Subcutaneous abdominal adipose tissue (tissue), 5 donors: Measurements from ENCODE around the gene CARF.
"Not testable (repeated sequence)": the region's sequence is repeated elsewhere in the genome, so short reads cannot be mapped to it uniquely, and the experiment has no call there.

Experiments used
- H3K27ac ChIP-seq: one replicate; pipeline ENCODE4 v1.7.0; 2013; ENCODE audit warnings: low read depth, mild to moderate bottlenecking, inconsistent platforms, low read length, moderate library complexity
- H3K27me3 ChIP-seq, 5 donors: one replicate each; pipeline ENCODE4 v1.7.0; 2013; ENCODE audit warnings: low read length in 5 of 5, inconsistent platforms in 1 of 5; ENCODE audit not compliant: control insufficient read depth in 5 of 5, insufficient read depth in 4 of 5
- H3K36me3 ChIP-seq, 5 donors: one replicate each; pipeline ENCODE4 v1.7.0; 2013; ENCODE audit warnings: low read length in 5 of 5; ENCODE audit not compliant: control insufficient read depth in 5 of 5, insufficient read depth in 5 of 5
- H3K4me1 ChIP-seq, 5 donors: one replicate each; pipeline ENCODE4 v1.7.0; 2013; ENCODE audit warnings: low read length in 5 of 5, mild to moderate bottlenecking in 3 of 5, moderate library complexity in 1 of 5; ENCODE audit not compliant: control insufficient read depth in 5 of 5, insufficient read depth in 5 of 5
- H3K4me3 ChIP-seq, 5 donors: one replicate each; pipeline ENCODE4 v1.7.0; 2013; ENCODE audit warnings: low read length in 5 of 5, low read depth in 1 of 5
- H3K9ac ChIP-seq, 5 donors: one replicate each; pipeline ENCODE4 v1.7.0; 2013; ENCODE audit warnings: low read length in 5 of 5, mild to moderate bottlenecking in 4 of 5, moderate library complexity in 3 of 5
- H3K9me3 ChIP-seq, 5 donors: one replicate each; pipeline ENCODE4 v1.7.0; 2013; ENCODE audit warnings: low read length in 5 of 5; ENCODE audit not compliant: control insufficient read depth in 5 of 5
- donor health status: healthy.
- donor health status: healthy.
- donor health status: healthy.
- donor health status: healthy.
- donor health status: healthy.

The CARF gene

GRCh38 chr2:202909394-202910192 lies 2.5 kb upstream of the CARF start:
- H3K9me3 ChIP-seq: peaks cover 0 to 3% (median 0%) of the 10 kb centered on the region in 5 donors
- no peak overlapping the region for H3K4me3 ChIP-seq
- peaks cover 0 to 18% (median 15%) of the 10 kb centered on the region in 5 donors for H3K4me1 ChIP-seq
- H3K36me3 ChIP-seq: peaks cover 0 to 13% (median 3%) of the 10 kb centered on the region in 5 donors
- no peak overlapping the region for H3K9ac ChIP-seq
- no peak overlapping the region for H3K27ac ChIP-seq
- no peaks in the 10 kb centered on the region for H3K27me3 ChIP-seq

GRCh38 chr2:202910250-202910649 lies 1.8 kb upstream of the CARF start:
- Histone ChIP-seq H3K9ac (peak overlapping the region in 1 of 5 donors; percentile 86), H3K36me3 (peaks cover 0 to 13% (median 3%) of the 10 kb centered on the region in 5 donors), H3K4me3 (peak overlapping the region in 1 of 5 donors; percentile 96), H3K4me1 (peaks cover 0 to 18% (median 15%) of the 10 kb centered on the region in 5 donors)
- H3K9me3 ChIP-seq, H3K27me3 ChIP-seq, H3K27ac ChIP-seq: not testable (repeated sequence)

GRCh38 chr2:202910698-202911097 lies 1.4 kb upstream of the CARF start:
- H3K4me3 ChIP-seq: peak overlapping the region; percentile 77 to 100 (median 95)
- no peaks in the 10 kb centered on the region for H3K27me3 ChIP-seq
- peaks cover 0 to 18% (median 15%) of the 10 kb centered on the region in 5 donors for H3K4me1 ChIP-seq
- H3K9ac ChIP-seq: peak overlapping the region in 4 of 5 donors; percentile 68 to 92 (median 88)
- H3K36me3 ChIP-seq: peaks cover 0 to 9% (median 0%) of the 10 kb centered on the region in 5 donors
- peaks cover 0 to under 1% (median 0%) of the 10 kb centered on the region in 5 donors for H3K9me3 ChIP-seq
- no peak overlapping the region for H3K27ac ChIP-seq

- Histone ChIP-seq H3K27ac (peak overlapping the region; percentile 90), H3K27me3 (no peaks in the 10 kb centered on the region), H3K4me3 (peak overlapping the region; percentile 77 to 100 (median 95)), H3K36me3 (peaks cover 0 to 4% (median 0%) of the 10 kb centered on the region in 5 donors), H3K9me3 (no peaks in the 10 kb centered on the region), H3K9ac (peak overlapping the region; percentile 68 to 93 (median 90)), H3K4me1 (peaks cover 0 to 18% (median 15%) of the 10 kb centered on the region in 5 donors)
Observed at GRCh38 chr2:202911203-202911511, 918 bp upstream of the CARF start.

- Histone ChIP-seq H3K4me1 (peaks cover 0 to 18% (median 15%) of the 10 kb centered on the region in 5 donors), H3K27ac (peak overlapping the region; percentile 90), H3K9ac (peak overlapping the region; percentile 68 to 93 (median 90)), H3K4me3 (peak overlapping the region; percentile 77 to 100 (median 95))
- H3K27me3 ChIP-seq, H3K9me3 ChIP-seq, H3K36me3 ChIP-seq: not testable (repeated sequence)
Observed at GRCh38 chr2:202912342-202913201, 497 bp downstream of the CARF start.

- H3K4me3 ChIP-seq: no peak overlapping the region
- no peaks in the 10 kb centered on the region for H3K4me1 ChIP-seq
- H3K27ac ChIP-seq: no peak overlapping the region
- no peak overlapping the region for H3K9ac ChIP-seq
- H3K9me3 ChIP-seq: no peaks in the 10 kb centered on the region
- peaks cover 6 to 14% (median 9%) of the 10 kb centered on the region in 5 donors for H3K36me3 ChIP-seq
- no peaks in the 10 kb centered on the region for H3K27me3 ChIP-seq
Observed at GRCh38 chr2:202918860-202919259, 6.8 kb downstream of the CARF start.

GRCh38 chr2:202932425-202933138 lies 20.5 kb downstream of the CARF start:
- Histone ChIP-seq H3K36me3 (peaks cover 4 to 29% (median 9%) of the 10 kb centered on the region in 5 donors), H3K9ac (peak overlapping the region in 1 of 5 donors; percentile 48), H3K4me3 (no peak overlapping the region), H3K27ac (peak overlapping the region; percentile 37), H3K9me3 (no peaks in the 10 kb centered on the region), H3K27me3 (no peaks in the 10 kb centered on the region), H3K4me1 (peaks cover 4 to 14% (median 12%) of the 10 kb centered on the region in 5 donors)

GRCh38 chr2:202933139-202933510 lies 21.1 kb downstream of the CARF start:
- H3K36me3 ChIP-seq: peaks cover under 1 to 23% (median 5%) of the 10 kb centered on the region in 5 donors

GRCh38 chr2:202933958-202934357 lies 21.9 kb downstream of the CARF start:
- Histone ChIP-seq H3K36me3 (peaks cover 0 to 23% (median 4%) of the 10 kb centered on the region in 5 donors), H3K27me3 (no peaks in the 10 kb centered on the region), H3K4me3 (no peak overlapping the region)

More at GRCh38 chr2:202933139-202933510, 21.1 kb downstream of the CARF start:
- Histone ChIP-seq H3K27ac (peak overlapping the region; percentile 37), H3K27me3 (no peaks in the 10 kb centered on the region), H3K9ac (no peak overlapping the region), H3K9me3 (no peaks in the 10 kb centered on the region), H3K4me1 (peaks cover 4 to 14% (median 12%) of the 10 kb centered on the region in 5 donors), H3K4me3 (no peak overlapping the region)

More at GRCh38 chr2:202933958-202934357, 21.9 kb downstream of the CARF start:
- peaks cover 4 to 14% (median 12%) of the 10 kb centered on the region in 5 donors for H3K4me1 ChIP-seq
- H3K9me3 ChIP-seq: no peaks in the 10 kb centered on the region
- H3K27ac ChIP-seq: no peak overlapping the region
- no peak overlapping the region for H3K9ac ChIP-seq
